HPDE6-E6E7 (cell line): ENCODE measurements around the gene RGS19.
A peak's percentile ranks its signal among the peaks of the same experiment; 100 is the strongest.

ENCODE experiments used
- DNase-seq: peaks from one replicate; pipeline ENCODE4 v3.0.0; 2011; ENCODE audit warnings: missing footprints; ENCODE audit errors: extremely low spot score

RGS19 gene

DNA sequence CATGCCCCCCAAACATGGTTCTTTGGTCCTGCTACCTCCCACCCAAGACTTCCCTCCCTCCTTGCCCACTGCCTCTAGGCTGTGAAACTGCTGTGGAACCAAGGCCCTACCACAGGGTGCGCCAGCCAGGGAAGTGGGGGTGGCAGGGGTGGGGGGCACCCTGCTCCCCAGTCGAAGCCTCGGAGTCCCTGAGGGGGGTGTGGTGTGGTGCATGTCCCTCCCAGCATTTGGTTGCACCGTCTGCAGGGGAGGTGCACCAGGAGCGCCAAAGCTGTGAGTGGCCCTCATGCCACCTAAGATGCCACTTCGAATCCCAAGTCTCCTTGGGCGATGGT is 1.8 kb downstream of the RGS19 start:
- DNase-seq, result no peak

GRCh38 chr20:64077094-64077493 is 2.2 kb downstream of the RGS19 start:
- no peak for DNase-seq

DNA sequence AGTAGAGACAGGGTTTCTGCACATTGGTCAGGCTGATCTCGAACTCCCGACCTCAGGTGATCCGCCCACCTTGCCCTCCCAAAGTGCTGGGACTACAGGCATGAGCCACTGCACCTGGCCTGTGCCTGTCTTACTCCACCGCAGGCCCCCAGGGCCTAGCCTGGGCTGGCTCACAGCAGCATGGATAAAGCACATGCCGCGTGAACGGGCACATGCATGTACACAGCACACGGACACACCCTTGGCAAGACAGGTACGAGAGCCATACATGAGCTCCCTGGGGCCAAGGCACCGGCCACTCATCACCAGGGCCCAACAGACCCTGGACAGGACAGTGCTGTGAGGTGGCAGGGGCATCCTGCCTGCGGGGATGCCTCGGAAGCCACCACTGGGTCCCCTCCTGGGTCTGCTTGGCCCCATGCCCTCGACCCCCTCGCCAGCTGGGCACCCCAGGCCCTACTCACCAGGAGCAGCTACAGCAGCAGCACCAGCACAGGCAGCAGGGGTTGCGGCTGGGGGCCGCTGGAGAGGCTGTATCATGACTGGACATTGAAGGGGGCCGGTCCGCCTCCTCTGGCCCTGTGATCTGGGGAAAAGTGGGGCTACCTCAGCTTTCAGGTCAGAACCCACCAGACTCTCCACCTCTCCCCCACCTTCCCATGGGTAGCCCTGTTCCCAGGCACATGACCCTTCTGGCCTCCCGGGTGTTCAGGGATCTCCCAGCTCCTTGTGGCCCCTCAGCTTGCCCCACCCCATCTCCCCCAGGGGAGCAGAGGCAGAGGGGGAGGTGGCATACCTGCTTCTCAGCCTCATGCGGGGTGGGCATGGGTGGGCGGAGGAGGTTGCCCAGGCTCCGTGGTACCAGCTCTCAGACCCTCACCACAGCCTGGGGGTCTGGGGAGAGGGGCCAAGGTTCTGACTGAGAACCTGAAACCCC is 3.0 kb downstream of the RGS19 start:
- DNase-seq, result no peak

GRCh38 chr20:64075556-64075955 is 3.8 kb downstream of the RGS19 start:
- no peak for DNase-seq

GRCh38 chr20:64074963-64075362 is 4.4 kb downstream of the RGS19 start:
- no peak for DNase-seq

DNA sequence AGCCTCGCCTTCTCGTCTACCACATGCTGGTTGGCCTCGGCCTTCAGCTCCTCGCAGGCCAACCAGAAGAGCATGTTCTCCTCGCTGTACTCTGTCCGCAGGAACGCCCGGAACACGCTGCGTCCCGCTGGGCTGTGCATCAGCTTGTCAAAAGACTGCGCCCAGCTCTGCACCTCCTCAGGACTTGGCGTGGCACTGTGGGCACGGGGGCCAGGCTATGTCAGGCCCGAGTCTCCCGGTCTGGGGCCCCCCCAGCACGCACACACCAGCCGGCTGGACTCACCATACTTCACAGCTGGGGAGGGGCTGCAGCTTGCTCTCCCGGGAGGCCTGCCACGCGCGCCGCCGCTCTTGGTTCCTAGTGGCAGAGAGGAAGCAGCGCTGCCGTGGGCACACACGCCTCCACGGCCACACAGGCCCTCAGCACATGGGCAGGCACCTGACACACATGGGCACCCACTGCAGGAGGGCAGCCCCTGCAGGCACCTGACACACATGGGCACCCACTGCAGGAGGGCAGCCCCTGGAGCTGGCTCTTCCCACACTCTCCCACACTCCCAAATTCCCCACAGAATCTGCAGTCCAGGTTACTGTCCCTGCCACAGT is 5.0 kb downstream of the RGS19 start:
- DNase-seq, result no peak

DNA sequence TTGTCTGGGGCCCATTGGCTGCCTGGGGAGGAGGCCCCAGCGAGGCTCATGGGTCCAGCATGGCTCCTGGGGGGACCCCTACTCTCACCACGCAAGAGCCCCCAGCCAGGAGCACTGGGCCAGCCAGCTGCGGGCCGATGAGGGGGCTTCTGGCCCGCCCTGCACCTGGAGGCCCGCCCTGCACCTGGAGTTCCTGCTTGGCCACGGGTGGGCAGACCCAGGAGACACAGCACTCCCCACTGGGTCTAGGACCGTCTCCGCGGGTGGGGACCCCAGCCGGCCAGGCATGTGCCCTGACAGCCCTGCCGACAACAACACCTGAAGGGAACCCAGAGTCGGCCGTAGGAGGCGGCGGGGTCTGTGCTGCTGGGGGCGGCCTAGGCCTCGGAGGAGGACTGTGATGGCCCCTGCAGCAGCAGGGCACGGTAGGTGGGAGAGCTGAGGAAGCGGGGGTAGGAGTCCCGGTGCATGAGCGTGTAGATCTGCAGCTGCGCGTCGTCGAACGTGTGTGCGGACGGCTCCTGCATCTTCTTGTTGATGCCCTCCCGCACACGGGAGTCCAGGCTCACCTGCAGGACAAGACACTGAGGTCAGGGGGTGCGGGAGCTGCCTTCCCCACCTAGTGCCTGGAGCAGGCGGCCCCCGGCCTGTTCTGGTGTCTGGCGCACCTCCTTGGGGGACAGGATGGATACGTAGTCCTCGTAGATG is 5.7 kb downstream of the RGS19 start:
- no peak for DNase-seq

DNA sequence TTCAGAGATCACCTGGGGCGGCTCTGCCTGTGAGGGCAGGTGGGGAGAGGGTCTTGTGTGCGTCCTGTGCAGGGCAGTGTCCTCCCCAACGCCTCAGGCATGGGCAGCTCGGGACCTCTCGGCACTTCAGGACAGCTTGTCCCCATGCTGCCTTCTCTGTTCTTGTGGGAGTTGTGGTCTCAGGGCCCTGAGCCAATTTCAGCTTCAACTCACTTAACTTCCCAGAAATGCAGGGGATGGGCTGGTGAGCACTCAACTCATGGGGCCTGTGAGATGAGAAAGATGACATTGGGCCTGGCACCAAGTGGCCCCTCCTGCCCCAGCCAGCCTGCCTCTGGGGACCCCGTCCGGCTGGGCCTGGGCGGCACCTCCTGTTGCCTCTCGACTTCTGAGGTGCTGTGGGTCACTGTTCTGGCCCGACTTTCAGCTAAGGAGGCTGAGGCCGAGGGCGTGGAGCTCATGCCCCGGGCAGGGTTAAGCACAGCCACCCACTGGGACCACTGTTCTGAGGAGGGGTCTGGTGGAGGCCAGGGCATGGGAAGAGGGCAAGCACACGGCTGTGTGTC is 6.7 kb downstream of the RGS19 start:
- no peak for DNase-seq

GRCh38 chr20:64071341-64072332 is 7.7 kb downstream of the RGS19 start:
- DNase-seq, result no peak

DNA sequence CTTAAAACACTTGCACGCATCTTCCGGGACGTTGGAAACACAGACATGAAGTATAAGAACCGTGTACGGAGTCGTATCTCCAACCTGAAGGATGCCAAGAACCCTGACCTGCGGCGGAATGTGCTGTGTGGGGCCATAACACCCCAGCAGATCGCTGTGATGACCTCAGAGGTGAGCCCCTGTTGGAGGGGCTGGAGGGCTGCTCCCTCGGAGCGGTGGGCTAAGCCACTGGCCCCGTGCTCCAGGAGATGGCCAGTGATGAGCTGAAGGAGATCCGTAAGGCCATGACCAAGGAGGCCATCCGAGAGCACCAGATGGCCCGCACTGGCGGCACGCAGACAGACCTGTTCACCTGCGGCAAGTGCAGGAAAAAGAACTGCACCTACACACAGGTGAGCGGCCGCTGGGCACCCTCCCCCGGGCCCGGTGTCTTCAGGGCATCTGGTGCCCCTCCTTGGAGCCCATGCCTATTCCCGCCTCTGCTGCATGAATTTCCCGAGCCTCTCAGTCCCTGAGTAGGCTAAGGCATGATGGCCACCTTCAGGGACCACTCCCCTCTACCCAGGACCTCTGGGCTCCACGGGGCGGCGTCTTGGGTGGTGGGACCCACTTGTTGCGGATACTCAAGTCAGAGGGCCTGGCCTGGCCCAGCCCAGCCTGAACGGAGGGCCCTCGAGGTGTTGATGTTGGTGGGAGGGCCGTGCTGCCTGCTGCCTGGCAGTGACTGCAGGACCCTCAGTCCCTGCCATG is 8.9 kb downstream of the RGS19 start:
- DNase-seq, result no peak

DNA sequence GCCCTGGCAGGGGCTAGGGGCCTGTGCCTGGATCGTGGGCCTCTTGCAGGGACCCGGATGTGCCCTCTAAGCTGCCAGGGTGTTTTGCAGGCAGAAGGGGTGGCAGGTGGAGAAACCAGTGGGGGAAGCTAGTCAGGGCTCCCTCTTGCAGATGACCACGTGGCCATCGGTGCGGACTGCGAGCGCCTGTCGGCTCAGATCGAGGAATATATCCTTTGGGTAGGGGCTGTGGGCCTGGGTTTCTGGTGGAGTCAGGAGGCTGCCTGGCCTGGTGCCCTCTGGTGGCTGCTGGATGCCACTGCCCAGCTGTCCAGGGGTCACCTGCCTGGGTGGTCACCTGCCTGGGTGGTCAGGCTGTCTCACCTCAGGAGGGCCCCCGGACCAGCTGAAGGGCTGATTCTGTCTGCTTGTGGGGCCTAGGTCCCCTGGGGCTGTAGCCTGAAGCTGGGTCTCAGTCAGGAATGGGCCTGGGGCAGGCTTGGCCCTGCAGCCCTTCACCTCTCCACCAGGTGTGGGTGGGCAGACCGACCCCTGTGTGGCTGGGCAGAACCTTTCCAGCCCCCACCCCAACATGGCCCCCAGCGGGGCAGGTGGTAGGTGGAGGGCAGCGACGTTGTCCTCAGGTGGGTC is 9.6 kb downstream of the RGS19 start:
- peak; percentile 64 for DNase-seq

DNA sequence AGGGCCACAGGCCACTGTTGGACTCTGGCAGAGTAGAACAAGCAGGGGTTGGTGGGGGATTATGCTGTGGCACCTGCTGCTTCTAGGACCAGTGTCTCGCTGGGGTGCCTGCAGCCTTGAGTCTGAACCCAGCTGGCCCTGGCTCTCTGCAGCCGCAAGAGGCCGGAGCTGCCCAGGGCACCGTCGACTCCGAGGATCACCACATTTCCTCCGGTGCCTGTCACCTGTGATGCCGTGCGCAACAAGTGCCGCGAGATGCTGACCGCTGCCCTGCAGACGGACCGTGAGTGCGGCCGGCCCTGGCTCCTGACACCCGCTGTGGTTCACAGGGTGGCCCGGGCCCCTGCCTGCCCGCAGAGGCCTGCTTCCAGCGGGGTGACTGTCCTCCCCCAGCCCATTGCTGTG is 10.1 kb downstream of the RGS19 start:
- no peak for DNase-seq

DNA sequence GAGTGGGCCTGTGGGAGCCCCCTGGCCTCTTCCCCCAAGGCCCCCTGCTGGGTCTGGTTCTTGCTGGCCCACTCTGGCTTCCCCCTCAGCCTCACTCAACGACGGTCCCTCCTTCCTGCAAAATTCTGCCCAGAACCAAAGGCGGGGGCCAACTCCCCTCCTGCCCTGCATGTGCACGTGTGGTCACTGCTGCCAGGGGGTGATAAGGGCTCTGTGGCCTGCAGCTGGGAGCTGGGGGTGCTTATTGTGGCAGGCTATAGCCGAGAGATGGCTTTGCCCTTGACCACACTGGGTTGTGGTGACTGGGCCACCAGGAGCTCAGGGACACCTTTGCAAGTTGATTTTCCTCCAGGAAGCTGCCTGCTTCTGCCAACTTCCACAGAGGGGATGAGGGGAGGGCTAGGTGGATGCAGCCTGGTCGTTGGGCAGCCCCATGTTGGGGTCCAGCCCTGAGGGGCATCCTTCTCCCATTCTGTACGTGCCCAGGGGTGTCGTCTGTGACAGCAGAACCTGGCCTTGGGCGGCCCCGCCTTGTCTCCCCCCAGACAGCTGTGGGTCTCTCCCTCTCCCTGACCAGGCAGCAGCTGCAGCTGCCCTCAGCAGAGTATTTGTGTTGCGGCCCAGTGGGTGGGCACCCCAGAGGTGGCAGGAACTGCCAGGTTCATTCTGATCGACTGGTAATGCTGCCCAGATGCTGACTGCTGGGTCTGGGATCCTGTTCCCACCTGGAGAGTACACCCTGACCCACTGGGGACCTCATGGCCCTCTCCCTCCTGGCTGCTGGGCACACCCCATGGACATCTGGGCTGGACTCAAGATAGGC is 10.7 kb downstream of the RGS19 start:
- no peak for DNase-seq

DNA sequence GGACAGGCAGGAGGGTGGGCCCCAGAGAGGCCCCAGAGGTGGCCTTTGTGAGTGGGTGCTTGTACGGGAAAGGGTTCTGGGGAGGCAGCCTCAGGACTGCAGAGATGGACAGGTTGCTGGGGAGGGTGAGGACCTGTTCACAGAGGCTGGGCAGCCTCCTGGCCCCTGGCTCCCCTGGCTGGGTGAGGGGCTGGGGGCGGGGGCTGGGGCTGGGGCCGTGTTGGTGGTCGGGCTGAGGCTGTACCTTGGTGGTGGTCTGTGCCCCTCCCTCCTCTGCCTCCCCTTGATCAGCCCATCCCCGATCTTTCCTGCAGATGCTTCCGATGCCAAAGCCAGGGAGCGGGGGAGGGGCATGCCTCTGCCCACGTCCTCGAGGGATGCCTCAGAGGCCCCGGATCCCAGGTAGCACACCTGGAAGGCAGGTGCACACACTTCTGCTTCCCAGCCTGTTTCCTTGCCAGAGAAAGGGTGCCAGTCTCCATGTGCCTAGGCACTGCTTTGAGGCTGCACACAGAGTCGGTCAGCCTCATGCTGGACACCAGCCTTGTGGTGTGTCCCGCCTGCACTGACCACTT is 11.5 kb downstream of the RGS19 start:
- no peak for DNase-seq

- no peak for DNase-seq
Observed at GRCh38 chr20:64067005-64067632, 12.2 kb downstream of the RGS19 start.

DNA sequence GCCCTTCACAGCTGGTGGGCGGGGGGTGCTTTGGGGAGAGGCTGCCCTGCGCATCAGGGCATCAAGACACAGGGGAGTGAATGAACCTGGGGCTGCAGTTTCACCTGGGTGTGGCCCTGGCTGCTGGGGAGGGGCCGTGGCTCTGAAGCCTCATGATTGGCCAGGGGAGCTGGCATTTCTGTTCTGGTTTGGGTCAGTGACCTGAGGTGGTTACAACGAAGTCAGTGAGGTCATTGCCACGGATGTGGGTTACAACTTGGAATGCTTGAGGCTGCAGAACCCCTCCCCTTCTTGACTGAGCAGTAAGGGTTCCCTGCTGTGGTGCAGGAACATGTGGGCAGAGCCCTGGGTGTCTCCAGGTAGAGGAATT is 13.4 kb downstream of the RGS19 start:
- peak; percentile 70 for DNase-seq

GRCh38 chr20:64065062-64065973 is 14.0 kb downstream of the RGS19 start:
- DNase-seq, result no peak
